VCaP (cell line): ENCODE data around the gene TBC1D22A.
"Not testable (repeated sequence)": the region's sequence is repeated elsewhere in the genome, so short reads cannot be mapped to it uniquely, and the experiment has no call there.

ENCODE experiments used
- H3K27ac ChIP-seq: fragments of 450-650 bp; 2 replicates; pipeline ENCODE4 v1.5.1; 2017
- CTCF ChIP-seq: fragments of 450-650 bp; conservative IDR thresholded peaks from 2 replicates; pipeline ENCODE4 v1.5.1; 2017; ENCODE audit warnings: mild to moderate bottlenecking, moderate library complexity

The TBC1D22A gene

GRCh38 chr22:46815132-46815531, 52.7 kb downstream of the TBC1D22A start:
- H3K27ac ChIP-seq: no peak overlapping the region
- no peak for TF ChIP-seq CTCF

GRCh38 chr22:46815559-46815895, 53.1 kb downstream of the TBC1D22A start:
- no peak overlapping the region for H3K27ac ChIP-seq
- TF ChIP-seq CTCF: no peak

GRCh38 chr22:46815896-46816731, 53.7 kb downstream of the TBC1D22A start:
- TF ChIP-seq CTCF: no peak
- no peak overlapping the region for H3K27ac ChIP-seq

GRCh38 chr22:46817390-46817789, 54.9 kb downstream of the TBC1D22A start:
- not testable (repeated sequence) for H3K27ac ChIP-seq

- no peak overlapping the region for H3K27ac ChIP-seq
- no peak for TF ChIP-seq CTCF
Measured at GRCh38 chr22:46823248-46823647, 60.8 kb downstream of the TBC1D22A start.

GRCh38 chr22:46823654-46824053, 61.2 kb downstream of the TBC1D22A start:
- no peak overlapping the region for H3K27ac ChIP-seq
- no peak for TF ChIP-seq CTCF

GRCh38 chr22:46824344-46824909, 62.0 kb downstream of the TBC1D22A start:
- no peak for TF ChIP-seq CTCF
- no peak overlapping the region for H3K27ac ChIP-seq

- no peak overlapping the region for H3K27ac ChIP-seq
- TF ChIP-seq CTCF: no peak
Measured at GRCh38 chr22:46824980-46825544, 62.6 kb downstream of the TBC1D22A start.
